ENCODE measurements around the gene CPA1.

Gene CPA1

GRCh38 chr7:130356121-130356875 lies 24.0 kb upstream of the CPA1 start:
- DNase-seq, result peak; percentile 100

GRCh38 chr7:130356876-130357611 lies 23.2 kb upstream of the CPA1 start:
- peak; percentile 81 for DNase-seq

GRCh38 chr7:130358471-130358870 lies 21.8 kb upstream of the CPA1 start:
- no peak for DNase-seq

- no peak for DNase-seq
These were observed 20.9 kb upstream of the CPA1 start for GRCh38 chr7:130359276-130359857.

- DNase-seq, result no peak
These were observed 19.8 kb upstream of the CPA1 start for GRCh38 chr7:130360518-130360917.

GRCh38 chr7:130361681-130362080 lies 18.6 kb upstream of the CPA1 start:
- no peak for DNase-seq

GRCh38 chr7:130362251-130362816 lies 18.0 kb upstream of the CPA1 start:
- no peak for DNase-seq

- peak; percentile 98 for DNase-seq
These were observed 17.1 kb upstream of the CPA1 start for GRCh38 chr7:130363026-130363847.

GRCh38 chr7:130364451-130364850 lies 15.8 kb upstream of the CPA1 start:
- no peak for DNase-seq

GRCh38 chr7:130365088-130365487 lies 15.2 kb upstream of the CPA1 start:
- no peak for DNase-seq

- DNase-seq, result peak; percentile 94
These were observed 14.5 kb upstream of the CPA1 start for GRCh38 chr7:130365511-130366441.

GRCh38 chr7:130366564-130366963 lies 13.7 kb upstream of the CPA1 start:
- no peak for DNase-seq

- DNase-seq, result no peak
These were observed 13.1 kb upstream of the CPA1 start for GRCh38 chr7:130367088-130367755.

- no peak for DNase-seq
These were observed 12.2 kb upstream of the CPA1 start for GRCh38 chr7:130367836-130368746.

- peak; percentile 96 for DNase-seq
These were observed 11.1 kb upstream of the CPA1 start for GRCh38 chr7:130369110-130369711.

- DNase-seq, result peak; percentile 44
These were observed 10.3 kb upstream of the CPA1 start for GRCh38 chr7:130369831-130370550.

- peak; percentile 63 for DNase-seq
These were observed 9.2 kb upstream of the CPA1 start for GRCh38 chr7:130371046-130371445.

- no peak for DNase-seq
These were observed 7.7 kb upstream of the CPA1 start for GRCh38 chr7:130372402-130373165.

Measured in fibroblast of skin of right quadriceps (primary cell).